D721Med (cell line): Measurements from ENCODE around the gene ANKRD63.

ENCODE experiments used
- DNase-seq: peaks from one replicate; pipeline ENCODE4 v3.0.0; 2011; ENCODE audit warnings: low spot score; ENCODE audit not compliant: insufficient read length
- FAIRE-seq: peaks from 2 replicates; lab custom pipeline; 2011; peaks lifted over from hg19 to GRCh38; lab: Jason Lieb, UNC
- CTCF ChIP-seq: IDR thresholded peaks from 2 replicates; pipeline ENCODE4 v1.5.1; 2012; ENCODE audit warnings: mild to moderate bottlenecking, control low read depth; ENCODE audit not compliant: insufficient read depth; ENCODE audit errors: missing control alignments

Gene ANKRD63

GRCh38 chr15:40283615-40284300 lies 894 bp upstream of the ANKRD63 start:
- no peak for TF ChIP-seq CTCF
- FAIRE-seq (no peak), DNase-seq (no peak)

DNA sequence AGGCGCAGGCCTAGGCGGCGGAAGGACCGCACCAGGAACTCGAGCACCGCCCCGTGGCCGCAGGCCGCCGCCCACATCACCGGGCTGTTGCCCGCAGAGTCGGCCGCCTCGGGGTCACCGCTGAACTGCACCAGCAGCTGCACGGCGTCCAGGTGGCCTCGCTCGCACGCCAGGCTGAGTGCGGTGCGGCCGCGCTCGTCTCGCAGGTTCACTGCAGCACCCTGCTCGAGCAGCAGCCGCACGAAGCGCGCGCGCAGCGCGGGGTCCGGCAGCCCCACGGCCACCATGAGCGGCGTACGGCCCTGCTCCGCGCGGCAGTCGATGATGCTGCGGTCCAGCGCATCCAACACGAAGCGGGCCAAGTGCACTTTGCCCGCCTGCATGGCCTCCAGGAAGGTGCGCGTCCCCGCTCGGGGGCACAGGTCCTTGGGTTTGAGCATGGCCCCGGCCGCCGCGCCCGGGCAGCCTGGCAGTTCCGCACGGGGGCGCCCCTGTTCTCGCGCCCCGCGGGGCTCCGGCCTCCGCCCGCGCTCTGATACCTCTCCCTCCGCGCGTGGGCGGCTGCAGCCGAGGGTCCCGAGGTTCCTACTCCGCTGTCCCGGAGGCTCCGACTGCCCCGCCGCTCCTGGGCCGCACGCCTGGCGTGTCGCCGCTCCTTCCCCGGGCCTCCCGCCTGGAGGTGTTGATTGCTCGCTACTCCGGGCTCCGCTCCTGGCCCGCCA lies 556 bp downstream of the ANKRD63 start:
- DNase-seq (peak; percentile 74), FAIRE-seq (no peak)
- peak; percentile 42 for TF ChIP-seq CTCF

DNA sequence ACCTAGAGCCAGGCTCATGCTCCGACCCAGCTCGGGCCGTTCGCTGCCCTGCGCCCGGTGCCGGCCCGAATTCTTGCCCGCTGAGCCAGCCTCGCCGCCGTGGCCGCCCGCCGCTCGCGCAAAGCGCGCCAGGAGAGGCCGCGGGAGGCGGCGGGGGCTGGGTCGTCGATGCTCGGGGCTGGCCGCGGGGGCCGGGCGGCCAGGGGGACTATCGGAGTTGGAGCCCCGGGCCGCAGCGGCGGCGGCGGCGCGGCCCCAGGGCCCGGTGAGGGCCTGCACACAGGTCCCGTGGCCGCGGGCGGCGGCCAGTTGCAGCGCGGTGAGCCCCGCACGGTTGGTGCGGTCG lies 1.1 kb downstream of the ANKRD63 start:
- no peak for TF ChIP-seq CTCF
- DNase-seq: no peak
- FAIRE-seq: no peak

GRCh38 chr15:40281057-40281800 lies 1.6 kb downstream of the ANKRD63 start:
- DNase-seq (no peak), FAIRE-seq (no peak)
- no peak for TF ChIP-seq CTCF

GRCh38 chr15:40280260-40281056 lies 2.4 kb downstream of the ANKRD63 start:
- no peak for FAIRE-seq
- DNase-seq: no peak
- TF ChIP-seq CTCF: no peak

- peak; percentile 86 for TF ChIP-seq CTCF
- DNase-seq: peak; percentile 74
- FAIRE-seq: no peak
Measured at GRCh38 chr15:40279437-40280141, 3.3 kb downstream of the ANKRD63 start.
